LNCAP (cell line): ENCODE measurements around the gene DHX35.

ENCODE experiments used
- CTCF ChIP-seq: fragments of 450-650 bp; IDR thresholded peaks from 2 replicates; pipeline ENCODE4 v1.5.1; 2017; ENCODE audit warnings: mild to moderate bottlenecking

DHX35 gene

DNA sequence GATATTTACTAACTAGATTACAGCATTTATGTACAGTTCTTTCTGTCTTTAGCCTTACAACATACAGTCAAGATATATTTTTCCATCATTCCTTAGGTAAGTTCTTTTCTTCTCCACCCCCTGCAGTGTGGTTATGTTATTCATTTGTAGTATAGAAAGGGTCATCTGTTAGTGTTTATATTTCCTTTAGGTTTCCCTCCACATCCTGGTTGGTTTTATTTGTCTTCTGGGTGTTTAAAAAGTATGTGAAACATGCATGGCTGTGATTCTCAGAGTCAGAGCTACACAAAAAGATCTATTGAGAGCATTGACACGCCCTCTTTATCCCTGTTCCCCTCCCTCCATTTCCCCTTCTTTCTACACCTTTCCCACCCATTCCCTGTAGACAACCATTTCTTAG, 20.1 kb downstream of the DHX35 start:
- no peak for TF ChIP-seq CTCF

- no peak for TF ChIP-seq CTCF
Observed at GRCh38 chr20:38985060-38985459, 22.9 kb downstream of the DHX35 start.

DNA sequence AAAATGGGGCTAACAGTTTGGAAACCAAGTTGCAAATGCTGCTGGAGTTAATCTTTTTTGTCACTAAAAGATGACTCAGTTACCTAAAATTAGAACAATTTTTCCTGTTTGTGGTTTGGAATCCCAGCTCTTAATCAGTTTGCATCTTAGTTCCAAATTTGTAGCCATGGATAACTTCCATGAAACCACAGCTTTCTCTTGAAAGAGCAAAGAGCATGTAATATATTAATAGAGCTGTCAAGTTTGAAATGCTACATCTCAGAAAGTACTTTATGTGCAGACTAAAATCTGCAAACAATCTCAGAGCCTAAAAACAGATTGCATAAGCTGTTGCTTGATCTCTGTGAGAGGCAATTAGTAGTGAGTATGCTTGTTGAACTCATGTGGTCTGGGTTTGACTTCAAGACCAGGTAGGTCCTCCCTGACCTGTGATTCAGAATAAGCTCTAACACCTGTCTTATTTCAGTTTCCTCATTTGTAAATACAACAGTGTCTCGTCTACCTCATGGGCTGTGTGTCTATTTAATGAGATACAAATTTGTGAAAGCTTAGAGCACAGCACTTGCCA, 23.5 kb downstream of the DHX35 start:
- no peak for TF ChIP-seq CTCF

DNA sequence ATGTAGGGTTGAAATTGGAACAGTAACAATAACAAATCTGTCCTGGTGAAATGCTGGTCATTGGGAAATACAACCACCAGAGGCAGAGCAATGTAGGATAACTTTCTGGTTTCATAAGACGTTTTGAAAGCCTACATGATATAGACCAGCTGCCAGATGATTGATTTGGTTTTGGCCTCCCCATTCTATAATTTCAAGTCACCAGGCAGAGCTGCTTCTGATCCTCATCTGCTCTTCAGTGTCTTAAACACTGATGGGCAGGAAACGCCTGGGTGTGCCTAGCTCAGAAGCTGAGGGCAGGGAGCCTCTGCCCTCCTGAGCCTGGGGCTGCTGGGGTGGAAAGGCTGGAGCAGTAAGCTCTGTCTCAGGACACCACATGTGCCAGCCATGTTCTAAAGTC, 24.5 kb downstream of the DHX35 start:
- TF ChIP-seq CTCF, result no peak

- no peak for TF ChIP-seq CTCF
Observed at GRCh38 chr20:38987777-38988176, 25.6 kb downstream of the DHX35 start.

DNA sequence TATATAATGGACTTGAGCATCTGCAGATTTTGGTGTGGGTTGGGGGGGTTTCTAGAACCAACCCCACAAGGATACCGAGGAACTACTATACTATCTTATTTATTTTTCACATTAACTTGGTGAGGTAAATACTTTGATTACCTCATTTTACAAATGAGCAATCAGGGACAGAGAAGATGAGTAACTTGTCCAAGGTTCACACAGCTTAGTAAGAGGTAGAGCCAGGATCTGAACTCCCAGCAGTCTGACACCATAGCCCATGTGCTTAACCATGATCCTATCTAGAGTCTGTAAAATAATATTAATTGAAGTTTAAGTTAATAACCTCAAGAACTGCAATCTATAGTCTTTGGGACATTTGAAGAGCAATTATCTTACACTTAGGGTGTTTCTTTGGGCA, 28.6 kb downstream of the DHX35 start:
- TF ChIP-seq CTCF, result no peak

DNA sequence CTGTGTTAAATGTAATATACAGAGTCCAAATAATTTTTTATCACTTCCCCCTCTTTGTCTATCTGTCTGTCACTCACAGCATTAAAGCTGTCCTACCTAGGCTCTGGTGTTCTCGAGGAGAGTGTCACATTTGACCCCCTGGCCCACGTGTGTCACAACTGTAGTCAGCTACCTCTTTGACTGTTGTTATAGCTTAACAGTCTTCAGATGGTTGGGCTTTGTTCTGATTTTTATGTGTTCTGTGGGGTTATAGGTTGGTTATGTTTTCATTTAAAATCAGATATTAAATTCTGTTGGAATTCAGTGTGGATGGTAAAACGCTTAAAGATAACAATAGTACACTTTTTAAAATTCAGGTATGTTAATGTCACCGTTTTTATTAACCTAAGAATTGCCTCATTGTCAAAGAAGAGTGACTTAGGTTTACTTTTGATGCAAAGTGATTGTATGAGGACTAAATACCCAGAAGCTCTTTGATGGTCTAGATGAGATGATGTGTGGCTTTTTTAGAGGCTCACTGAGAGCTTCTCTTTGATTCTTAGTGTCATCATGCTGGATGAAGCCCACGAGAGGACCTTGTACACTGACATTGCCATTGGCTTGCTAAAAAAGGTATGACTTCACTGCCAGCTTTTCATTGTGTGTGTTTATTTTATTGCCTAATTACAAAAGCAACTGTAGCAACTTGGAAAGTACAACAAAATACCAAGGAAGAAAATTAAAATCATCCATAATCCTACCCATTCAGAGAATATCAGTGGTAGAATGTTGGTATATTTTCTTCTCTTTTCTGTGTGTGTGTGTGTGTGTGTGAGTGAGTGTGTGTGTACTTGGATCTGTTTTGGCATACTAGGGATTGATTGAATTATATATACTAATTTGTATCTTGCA, 29.9 kb downstream of the DHX35 start:
- no peak for TF ChIP-seq CTCF
